GM10266 (cell line): ENCODE measurements around the gene ADGRV1.

ENCODE experiments used
- DNase-seq: peaks from one replicate; pipeline ENCODE4 v3.0.0; 2012; ENCODE audit errors: extremely low spot score
- CTCF ChIP-seq: IDR thresholded peaks from 2 replicates; pipeline ENCODE4 v1.5.1; 2012; ENCODE audit warnings: mild to moderate bottlenecking, low read depth; ENCODE audit not compliant: control insufficient read depth, insufficient read depth; ENCODE audit errors: missing control alignments

Gene ADGRV1

GRCh38 chr5:90638878-90639277, 80.3 kb downstream of the ADGRV1 start:
- TF ChIP-seq CTCF: no peak
- no peak for DNase-seq

- no peak for TF ChIP-seq CTCF
- DNase-seq: peak; percentile 11
Measured at GRCh38 chr5:90640484-90641059, 82.0 kb downstream of the ADGRV1 start.

- no peak for DNase-seq
- TF ChIP-seq CTCF: no peak
Measured at GRCh38 chr5:90641528-90641927, 82.9 kb downstream of the ADGRV1 start.

GRCh38 chr5:90642706-90643229, 84.2 kb downstream of the ADGRV1 start:
- DNase-seq: no peak
- TF ChIP-seq CTCF: no peak

- DNase-seq: no peak
- no peak for TF ChIP-seq CTCF
Measured at GRCh38 chr5:90644132-90644531, 85.5 kb downstream of the ADGRV1 start.

- TF ChIP-seq CTCF: no peak
- DNase-seq: no peak
Measured at GRCh38 chr5:90645024-90645610, 86.5 kb downstream of the ADGRV1 start.

GRCh38 chr5:90650767-90651166, 92.2 kb downstream of the ADGRV1 start:
- DNase-seq: no peak
- TF ChIP-seq CTCF: no peak
